GM21360 (cell line): Measurements from ENCODE around the gene ENTREP1.

Experiments
- ATAC-seq: cut with Tn5 transposase; IDR thresholded peaks from one replicate; pipeline ENCODE4 v1.9.1; 2021; ENCODE audit warnings: mild to moderate bottlenecking, moderate library complexity; ENCODE audit not compliant: unreplicated experiment

ENTREP1 gene

DNA sequence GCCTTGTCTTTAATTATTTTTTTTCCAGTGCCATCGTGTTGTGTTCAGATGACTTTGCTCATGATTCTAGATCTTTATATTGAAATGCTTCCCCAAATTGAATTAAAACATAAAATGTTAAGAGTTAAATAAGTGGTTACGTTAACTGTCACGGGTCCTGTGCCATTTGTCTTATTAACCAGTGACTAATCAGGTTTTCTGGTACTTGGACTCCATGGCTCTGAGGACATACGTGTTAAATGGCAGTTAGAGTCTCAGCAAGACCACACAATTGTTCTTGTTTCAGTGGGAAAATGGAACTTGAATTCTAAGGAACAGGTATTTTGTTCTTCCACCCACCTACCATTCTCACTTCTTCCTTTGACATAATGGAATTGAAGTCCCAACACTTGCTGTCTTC, 32.8 kb downstream of the ENTREP1 start:
- ATAC-seq = no peak

GRCh38 chr9:69363191-69363590, 38.2 kb downstream of the ENTREP1 start:
- ATAC-seq = no peak

GRCh38 chr9:69364510-69365150, 39.6 kb downstream of the ENTREP1 start:
- ATAC-seq = no peak

DNA sequence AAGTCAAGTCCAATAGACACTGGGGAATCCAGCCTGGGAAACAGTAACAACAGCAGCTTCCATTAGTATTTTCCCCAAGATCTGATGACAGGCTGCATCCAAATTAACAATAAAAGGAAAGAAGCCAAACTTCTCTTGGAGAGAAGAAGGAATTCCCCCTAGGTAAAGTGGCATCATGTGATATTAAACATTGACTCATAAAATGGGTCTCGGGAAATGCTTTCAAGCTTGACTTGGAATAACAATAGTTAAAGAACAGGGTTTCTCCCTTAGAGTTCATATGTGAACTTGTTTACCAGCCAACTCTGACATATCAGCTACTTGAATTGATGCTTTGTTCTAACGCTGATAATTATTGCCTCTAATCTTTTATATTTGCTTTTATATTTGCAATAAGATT, 45.4 kb downstream of the ENTREP1 start:
- no peak for ATAC-seq

DNA sequence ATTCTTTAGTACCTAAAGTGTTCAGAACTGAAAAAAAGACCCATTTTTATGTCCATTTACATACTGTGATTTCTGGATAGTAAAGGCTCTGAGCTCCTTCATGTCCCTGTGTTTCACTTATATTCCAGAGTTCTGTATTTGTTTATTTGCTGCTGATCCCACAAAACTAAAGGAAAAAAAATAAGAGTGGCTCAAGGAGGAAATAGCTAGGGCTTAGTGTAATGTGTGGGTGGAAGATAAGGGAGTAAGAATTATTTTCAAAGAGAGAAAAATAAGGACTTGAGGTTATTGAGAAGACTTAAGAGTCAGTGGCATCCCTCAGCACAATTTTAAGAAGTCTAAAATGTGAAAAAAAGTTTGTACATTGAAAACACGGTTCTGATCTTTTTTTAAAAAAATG, 46.0 kb downstream of the ENTREP1 start:
- ATAC-seq = no peak

- ATAC-seq = no peak
Observed at GRCh38 chr9:69376651-69377050, 51.6 kb downstream of the ENTREP1 start.

DNA sequence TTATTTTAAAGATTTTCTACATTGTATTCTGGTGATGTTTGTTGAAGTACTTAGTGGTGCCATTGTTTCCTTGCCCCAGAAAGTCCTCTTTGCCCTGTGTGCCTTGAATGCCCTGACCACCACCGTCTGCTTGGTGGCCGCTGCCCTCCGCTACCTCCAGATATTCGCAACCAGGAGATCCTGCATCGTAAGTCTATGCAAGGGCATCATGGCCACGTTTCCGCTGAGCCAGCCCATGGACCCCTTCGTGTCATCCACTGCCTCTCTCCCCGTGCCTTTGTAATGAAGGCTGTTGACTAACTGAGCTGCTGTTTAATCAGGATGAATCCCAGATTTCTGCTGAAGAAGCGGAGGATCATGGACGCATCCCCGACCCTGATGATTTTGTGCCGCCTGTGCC, 52.3 kb downstream of the ENTREP1 start:
- no peak for ATAC-seq

- no peak for ATAC-seq
Observed at GRCh38 chr9:69377981-69378380, 53.0 kb downstream of the ENTREP1 start.

GRCh38 chr9:69379270-69379982, 54.4 kb downstream of the ENTREP1 start:
- ATAC-seq = no peak

DNA sequence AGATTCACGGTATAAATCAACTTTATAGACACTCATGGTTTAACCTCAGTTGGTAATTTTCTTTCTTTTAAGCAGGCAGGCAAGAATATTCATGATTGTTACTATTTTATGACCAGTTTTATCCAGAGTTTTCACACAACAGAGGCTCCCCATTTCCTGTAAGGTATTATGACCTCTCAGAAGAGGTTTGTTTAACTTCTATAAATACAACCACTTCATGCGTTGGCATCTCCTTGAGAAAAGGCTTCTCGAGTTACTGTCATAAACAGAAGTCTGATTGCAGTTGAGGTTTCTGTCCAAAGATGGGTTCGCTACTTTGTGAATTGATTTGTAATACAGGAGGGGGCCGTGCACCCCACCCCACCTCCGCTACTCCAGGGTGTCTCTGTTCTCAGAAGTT, 55.3 kb downstream of the ENTREP1 start:
- no peak for ATAC-seq

DNA sequence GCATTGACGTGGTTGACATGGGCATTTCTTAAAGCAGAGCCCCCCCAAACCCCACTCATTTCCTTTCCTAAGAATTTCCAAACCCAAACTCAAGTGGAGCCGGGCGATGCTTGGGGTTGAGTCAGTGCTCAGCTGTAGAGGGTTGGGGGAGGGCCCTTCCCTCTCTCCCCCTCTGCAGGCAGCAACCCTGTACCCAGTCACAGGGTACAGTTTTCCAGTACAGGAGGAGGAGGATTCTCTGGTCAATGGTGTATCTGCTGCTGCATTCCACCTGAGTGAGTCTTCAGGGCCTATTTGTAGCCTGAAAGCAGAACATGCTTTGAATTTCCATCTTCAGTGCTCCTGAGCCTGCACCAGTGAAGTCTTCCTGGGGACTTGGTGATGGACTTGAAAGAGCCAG, 55.8 kb downstream of the ENTREP1 start:
- no peak for ATAC-seq

- no peak for ATAC-seq
Observed at GRCh38 chr9:69382135-69382534, 57.1 kb downstream of the ENTREP1 start.

- no peak for ATAC-seq
Observed at GRCh38 chr9:69385581-69386033, 60.6 kb downstream of the ENTREP1 start.

- ATAC-seq = no peak
Observed at GRCh38 chr9:69386651-69387050, 61.6 kb downstream of the ENTREP1 start.

- ATAC-seq = no peak
Observed at GRCh38 chr9:69388596-69388995, 63.6 kb downstream of the ENTREP1 start.

DNA sequence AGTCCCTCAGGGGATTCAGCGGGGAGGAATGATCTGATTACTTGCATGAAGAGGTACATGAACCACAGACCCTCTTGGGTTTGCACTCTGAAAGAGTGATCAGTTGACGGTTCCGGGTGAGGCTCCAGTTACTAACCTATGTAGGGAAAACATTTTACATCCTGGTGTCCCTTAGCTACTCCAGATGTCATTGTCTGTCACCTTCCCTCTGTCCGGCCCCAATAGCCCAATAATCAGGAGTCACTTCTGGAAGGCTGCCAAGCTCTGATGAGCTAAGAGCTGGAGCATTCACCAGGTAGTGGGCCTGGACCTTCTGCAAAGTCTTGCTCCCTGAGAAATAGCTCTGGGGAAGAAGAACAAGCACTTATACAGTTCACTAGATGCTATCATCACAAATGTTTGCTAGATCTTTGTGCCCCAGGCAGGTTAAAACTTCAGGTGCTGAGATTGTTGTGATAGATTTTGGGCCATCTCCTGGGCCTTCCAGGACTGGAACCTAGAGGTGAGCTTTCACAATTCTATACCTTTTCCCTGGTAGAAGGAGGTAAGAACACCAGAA, 64.5 kb downstream of the ENTREP1 start:
- ATAC-seq = no peak

DNA sequence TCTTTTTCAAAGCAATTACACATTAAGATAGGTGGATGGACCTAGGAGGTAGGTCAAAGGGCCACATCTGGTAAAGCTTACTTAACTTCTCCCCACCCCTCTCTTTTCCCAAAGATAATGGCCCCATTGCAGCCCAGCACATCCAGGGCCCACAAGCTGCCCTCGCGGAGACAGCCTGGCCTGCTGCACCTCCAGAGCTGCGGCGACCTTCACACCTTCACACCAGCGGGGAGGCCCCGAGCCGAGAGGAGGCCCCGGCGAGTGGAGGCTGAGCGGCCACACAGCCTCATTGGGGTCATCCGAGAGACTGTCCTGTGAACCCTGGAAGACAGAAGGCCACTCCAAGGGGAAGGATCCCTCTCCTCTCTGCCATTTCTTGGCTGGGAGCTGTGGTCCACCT, 66.5 kb downstream of the ENTREP1 start:
- no peak for ATAC-seq

GRCh38 chr9:69391946-69392345, 66.9 kb downstream of the ENTREP1 start:
- no peak for ATAC-seq

- ATAC-seq = no peak
Observed at GRCh38 chr9:69392826-69393225, 67.8 kb downstream of the ENTREP1 start.

DNA sequence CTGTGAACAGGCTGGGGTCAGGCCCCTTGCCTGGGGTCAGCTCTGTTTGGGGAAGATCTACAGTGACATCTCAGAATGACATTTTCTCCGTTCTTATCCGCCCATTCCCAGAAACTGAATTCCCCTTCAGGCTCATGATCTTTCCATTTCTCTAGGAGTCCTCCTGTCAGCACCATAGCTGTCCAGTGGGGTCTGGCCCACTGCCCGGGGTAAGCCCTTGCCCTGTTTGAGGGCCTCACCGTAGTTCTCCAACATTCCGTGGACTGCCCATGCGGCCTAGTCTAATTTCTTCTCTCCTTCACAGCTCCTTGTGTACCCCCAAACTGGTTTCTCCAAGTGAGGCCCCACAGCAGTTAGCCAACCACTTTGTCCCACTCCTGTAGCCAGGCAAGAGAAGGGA, 68.4 kb downstream of the ENTREP1 start:
- ATAC-seq = no peak

GRCh38 chr9:69395718-69396117, 70.7 kb downstream of the ENTREP1 start:
- ATAC-seq = no peak

- no peak for ATAC-seq
Observed at GRCh38 chr9:69396759-69397158, 71.7 kb downstream of the ENTREP1 start.
